Renal cortex interstitium (tissue), 11 donors: ENCODE measurements around the gene MED19. TPM values are rescaled to one million over a fixed set of nuclear protein-coding genes. Genes with fewer than 3 reads are reported as not detected.
"Not testable (repeated sequence)": the region's sequence is repeated elsewhere in the genome, so short reads cannot be mapped to it uniquely, and the experiment has no call there.

ENCODE experiments used
- DNase-seq, 11 donors: peaks; one replicate each; pipeline ENCODE4 v3.0.0-alpha.2; 2013; ENCODE audit warnings: low read depth in 9 of 11, low spot score in 4 of 11; ENCODE audit errors: extremely low read depth in 1 of 11
- polyA plus RNA-seq, 3 donors: library from polyadenylated mRNA; unstranded; fragments of 120-200 nt; gene quantifications; one replicate each; pipeline ENCODE4 v1.2.1, GENCODE V29; 2013; ENCODE audit not compliant: insufficient read length in 3 of 3

MED19 gene
- polyA plus RNA-seq, 3 donors = 19.5 to 24.1 (median 21.8) TPM

GRCh38 chr11:57727185-57727584, 15.2 kb upstream of the MED19 start:
- no peak for DNase-seq

GRCh38 chr11:57716726-57717125, 4.7 kb upstream of the MED19 start:
- DNase-seq = not testable (repeated sequence)

GRCh38 chr11:57713835-57714234, 1.8 kb upstream of the MED19 start:
- DNase-seq = no peak

GRCh38 chr11:57712256-57713150, 488 bp upstream of the MED19 start, which contains the start of gene TMX2:
Gene TMX2, plus strand, starts transcription at chr11:57712593. Its CDS starts 26 bp downstream, at chr11:57712619.
- DNase-seq = peak; percentile 89 to 99 (median 98)

GRCh38 chr11:57709802-57710367, 2.1 kb downstream of the MED19 start:
- no peak for DNase-seq

- DNase-seq = not testable (repeated sequence)
Measured at GRCh38 chr11:57705432-57705831, 6.6 kb downstream of the MED19 start.

- no peak for DNase-seq
Measured at GRCh38 chr11:57704932-57705331, 7.1 kb downstream of the MED19 start.

- no peak for DNase-seq
Measured at GRCh38 chr11:57703341-57703740, 8.7 kb downstream of the MED19 start.

- DNase-seq = no peak
Measured at GRCh38 chr11:57700425-57700824, 11.6 kb downstream of the MED19 start.

GRCh38 chr11:57699813-57700212, 12.2 kb downstream of the MED19 start:
- no peak for DNase-seq

- DNase-seq = no peak
Measured at GRCh38 chr11:57698843-57699365, 13.1 kb downstream of the MED19 start.

GRCh38 chr11:57690474-57690873, 21.5 kb downstream of the MED19 start:
- not testable (repeated sequence) for DNase-seq

GRCh38 chr11:57681168-57681567, 30.8 kb downstream of the MED19 start:
- DNase-seq = no peak

GRCh38 chr11:57680552-57680874, 31.5 kb downstream of the MED19 start:
- no peak for DNase-seq

- DNase-seq = no peak
Measured at GRCh38 chr11:57679396-57679795, 32.6 kb downstream of the MED19 start.

GRCh38 chr11:57675176-57675941, 36.7 kb downstream of the MED19 start:
- DNase-seq = no peak

- DNase-seq = no peak
Measured at GRCh38 chr11:57674251-57674650, 37.8 kb downstream of the MED19 start.

GRCh38 chr11:57668434-57668782, 43.6 kb downstream of the MED19 start:
- DNase-seq = no peak

GRCh38 chr11:57667736-57668433, 44.1 kb downstream of the MED19 start, which contains the start of gene ZDHHC5:
Gene ZDHHC5, plus strand, starts transcription at chr11:57668114. Its CDS starts 4,977 bp downstream, at chr11:57673091.
- peak in 9 of 11 donors; percentile 98 to 100 (median 99) for DNase-seq
